GM13976 (cell line): Measurements from ENCODE around the gene RAE1.
A peak's percentile ranks its signal among the peaks of the same experiment; 100 is the strongest.
"Not testable (repeated sequence)": the region's sequence is repeated elsewhere in the genome, so short reads cannot be mapped to it uniquely, and the experiment has no call there.

Experiments
- DNase-seq: peaks from one replicate; pipeline ENCODE4 v3.0.0; 2012; ENCODE audit warnings: low spot score
- in situ Hi-C: fragments of 300-500 bp; cut with MboI; formaldehyde crosslinking; loops from one replicate; pipeline ENCODE4 v1.12.0; 2022; ENCODE audit warnings: low sequenced_read_pairs, mixed read lengths, inconsistent platforms; ENCODE audit not compliant: unreplicated experiment
- TF ChIP-seq, protein P1 (sequence below): IDR thresholded peaks from 2 replicates; pipeline ENCODE4 v1.5.1; 2012; ENCODE audit warnings: borderline replicate concordance, mild to moderate bottlenecking; ENCODE audit not compliant: insufficient read depth; ENCODE audit errors: extremely low read depth, missing control alignments, control extremely low read depth

RAE1 gene

DNA sequence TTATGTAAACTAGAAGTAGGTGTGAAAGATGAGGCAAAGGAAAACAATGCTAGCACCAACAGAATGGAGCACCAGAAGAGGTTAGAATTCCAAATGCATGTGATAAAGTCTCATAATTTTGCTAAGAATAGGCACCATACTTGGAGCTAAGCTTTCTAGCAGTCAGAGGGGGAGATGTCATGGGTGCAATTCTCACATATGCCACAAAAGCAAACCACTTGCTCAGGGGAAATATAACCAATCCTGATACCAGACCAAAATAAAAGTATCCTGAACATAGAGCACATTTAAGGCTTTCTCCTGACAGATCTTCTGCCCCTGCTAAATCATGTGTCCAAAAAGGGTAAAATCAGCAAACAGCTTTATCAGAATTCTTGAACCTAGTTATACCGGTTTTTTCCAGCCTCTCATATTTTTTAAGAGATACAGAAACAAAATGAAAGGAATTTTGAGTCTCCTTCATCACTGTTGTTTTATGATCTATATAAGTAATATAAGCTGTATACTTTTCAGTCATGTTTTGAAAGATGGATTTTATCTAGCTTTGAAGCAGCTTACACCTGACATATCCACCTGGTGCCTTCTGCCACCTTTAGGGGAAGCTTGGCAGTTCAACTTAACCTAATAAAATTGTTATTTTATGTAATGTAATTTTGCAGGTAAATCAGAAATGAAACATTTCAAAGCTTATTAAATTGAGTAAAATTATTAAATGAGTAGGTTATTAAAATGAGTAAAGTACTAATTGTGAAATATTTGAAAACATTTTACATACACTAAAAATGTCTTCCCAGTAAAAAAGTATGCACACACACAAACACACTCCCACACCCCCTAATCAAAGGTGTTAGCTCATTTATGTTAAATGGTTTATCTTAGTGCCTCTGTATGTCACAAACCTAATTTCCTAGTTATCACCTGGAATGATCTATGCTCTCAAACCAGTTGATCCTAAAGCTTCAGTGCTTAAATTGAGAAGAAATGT is 18.7 kb upstream of the RAE1 start:
- in situ Hi-C loops = no loop called here
- DNase-seq = no peak
- TF ChIP-seq, protein P1, sequence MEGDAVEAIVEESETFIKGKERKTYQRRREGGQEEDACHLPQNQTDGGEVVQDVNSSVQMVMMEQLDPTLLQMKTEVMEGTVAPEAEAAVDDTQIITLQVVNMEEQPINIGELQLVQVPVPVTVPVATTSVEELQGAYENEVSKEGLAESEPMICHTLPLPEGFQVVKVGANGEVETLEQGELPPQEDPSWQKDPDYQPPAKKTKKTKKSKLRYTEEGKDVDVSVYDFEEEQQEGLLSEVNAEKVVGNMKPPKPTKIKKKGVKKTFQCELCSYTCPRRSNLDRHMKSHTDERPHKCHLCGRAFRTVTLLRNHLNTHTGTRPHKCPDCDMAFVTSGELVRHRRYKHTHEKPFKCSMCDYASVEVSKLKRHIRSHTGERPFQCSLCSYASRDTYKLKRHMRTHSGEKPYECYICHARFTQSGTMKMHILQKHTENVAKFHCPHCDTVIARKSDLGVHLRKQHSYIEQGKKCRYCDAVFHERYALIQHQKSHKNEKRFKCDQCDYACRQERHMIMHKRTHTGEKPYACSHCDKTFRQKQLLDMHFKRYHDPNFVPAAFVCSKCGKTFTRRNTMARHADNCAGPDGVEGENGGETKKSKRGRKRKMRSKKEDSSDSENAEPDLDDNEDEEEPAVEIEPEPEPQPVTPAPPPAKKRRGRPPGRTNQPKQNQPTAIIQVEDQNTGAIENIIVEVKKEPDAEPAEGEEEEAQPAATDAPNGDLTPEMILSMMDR = no peak

DNA sequence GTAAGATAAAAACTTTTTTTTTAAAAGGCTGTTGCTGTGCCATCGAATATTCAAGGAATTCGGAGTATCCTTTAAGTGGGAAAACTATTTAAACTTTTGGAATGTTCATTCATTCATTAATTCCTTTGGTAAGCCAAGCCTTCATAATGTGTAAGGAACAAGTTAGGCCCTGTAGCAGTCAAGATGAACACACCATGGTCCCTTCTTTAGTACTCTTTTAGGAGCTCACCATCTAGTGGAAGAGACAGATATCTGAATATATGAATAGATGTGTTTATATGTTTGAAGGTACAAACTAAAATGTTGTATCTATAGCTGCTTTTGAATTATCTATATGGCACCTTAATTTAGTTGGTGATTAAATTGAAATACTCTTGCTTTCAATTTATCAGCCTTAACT is 15.7 kb upstream of the RAE1 start:
- DNase-seq = no peak
- TF ChIP-seq, protein P1 = no peak
- in situ Hi-C loops = no loop called here

DNA sequence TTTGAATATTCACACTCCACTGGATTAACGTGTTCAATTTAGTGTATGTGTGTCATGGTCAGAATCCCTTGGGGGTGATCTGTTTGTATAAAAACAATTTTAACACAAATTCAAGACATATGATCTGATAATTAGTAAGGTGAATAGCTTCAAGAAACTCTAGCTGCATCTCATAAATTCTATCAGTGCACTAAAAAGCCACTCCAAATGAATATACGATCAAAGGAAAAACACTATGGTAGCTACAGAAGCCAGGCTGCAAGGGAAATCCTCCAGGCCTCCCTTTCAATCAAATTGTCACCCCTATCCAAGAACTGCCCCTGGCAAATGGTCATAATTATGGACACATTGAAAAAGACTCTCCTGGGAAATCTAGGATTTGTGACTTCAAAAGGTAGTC is 9.4 kb upstream of the RAE1 start:
- DNase-seq = no peak
- in situ Hi-C loops = no loop called here
- TF ChIP-seq, protein P1 = no peak

DNA sequence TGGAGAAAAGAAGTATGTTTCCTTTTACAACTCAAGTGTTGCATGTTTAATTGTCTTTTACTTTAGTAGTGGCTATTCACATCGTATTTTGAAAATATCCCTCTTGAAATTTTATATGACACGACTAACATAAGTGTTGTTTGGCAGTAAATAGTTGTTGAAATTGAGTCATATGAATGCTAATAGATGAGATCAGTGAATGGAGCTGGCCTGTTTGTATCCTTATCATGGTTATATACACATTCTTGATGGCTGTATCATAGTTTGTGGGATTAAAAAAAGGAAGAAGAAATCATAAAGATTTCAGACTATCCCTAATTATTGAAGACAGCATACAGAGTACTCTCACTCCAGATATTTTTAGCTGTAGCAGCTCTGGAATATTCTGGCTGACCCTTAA is 8.2 kb upstream of the RAE1 start:
- no peak for DNase-seq
- TF ChIP-seq, protein P1 = no peak
- in situ Hi-C loops = no loop called here

DNA sequence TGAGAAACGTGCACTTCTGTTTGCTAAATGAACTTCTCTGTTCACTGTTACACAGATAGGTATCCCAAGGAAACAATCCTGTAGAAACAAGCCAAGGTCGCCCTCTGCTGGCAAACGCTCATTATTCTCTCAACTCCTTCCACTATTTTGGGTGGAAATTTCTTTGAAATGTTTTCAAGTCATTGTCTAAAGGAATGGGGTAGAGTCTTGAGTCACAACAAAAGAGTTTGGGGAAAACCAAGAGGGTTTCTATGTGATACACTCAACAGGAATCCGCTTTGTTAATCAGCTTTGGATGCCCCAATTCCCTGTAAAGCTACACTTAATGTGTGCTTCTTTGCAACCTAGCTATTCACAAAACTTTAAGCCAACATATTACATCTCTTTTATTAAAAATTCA is 4.6 kb upstream of the RAE1 start:
- TF ChIP-seq, protein P1 = peak; percentile 67
- peak; percentile 51 for DNase-seq
- in situ Hi-C loops = no loop called here

DNA sequence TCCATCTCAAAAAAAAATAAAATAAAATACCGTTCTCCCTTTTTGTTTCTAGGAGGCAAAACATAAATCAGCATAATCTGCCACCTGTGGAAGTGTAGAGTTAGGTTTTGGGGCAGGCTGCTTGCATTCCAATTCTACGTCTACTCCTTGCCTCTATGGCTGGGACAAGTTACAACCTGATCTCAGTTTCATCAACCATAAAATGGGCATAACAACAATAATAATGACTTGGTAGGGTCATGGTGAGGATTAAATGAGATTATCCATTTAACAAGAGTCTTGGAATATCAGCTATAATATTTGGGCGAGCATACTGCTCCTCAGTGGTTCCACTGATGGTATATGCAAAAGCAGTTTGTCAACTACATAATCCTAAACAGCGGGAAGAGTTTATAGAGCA is 3.7 kb upstream of the RAE1 start:
- TF ChIP-seq, protein P1 = no peak
- DNase-seq = no peak
- in situ Hi-C loops = no loop called here

DNA sequence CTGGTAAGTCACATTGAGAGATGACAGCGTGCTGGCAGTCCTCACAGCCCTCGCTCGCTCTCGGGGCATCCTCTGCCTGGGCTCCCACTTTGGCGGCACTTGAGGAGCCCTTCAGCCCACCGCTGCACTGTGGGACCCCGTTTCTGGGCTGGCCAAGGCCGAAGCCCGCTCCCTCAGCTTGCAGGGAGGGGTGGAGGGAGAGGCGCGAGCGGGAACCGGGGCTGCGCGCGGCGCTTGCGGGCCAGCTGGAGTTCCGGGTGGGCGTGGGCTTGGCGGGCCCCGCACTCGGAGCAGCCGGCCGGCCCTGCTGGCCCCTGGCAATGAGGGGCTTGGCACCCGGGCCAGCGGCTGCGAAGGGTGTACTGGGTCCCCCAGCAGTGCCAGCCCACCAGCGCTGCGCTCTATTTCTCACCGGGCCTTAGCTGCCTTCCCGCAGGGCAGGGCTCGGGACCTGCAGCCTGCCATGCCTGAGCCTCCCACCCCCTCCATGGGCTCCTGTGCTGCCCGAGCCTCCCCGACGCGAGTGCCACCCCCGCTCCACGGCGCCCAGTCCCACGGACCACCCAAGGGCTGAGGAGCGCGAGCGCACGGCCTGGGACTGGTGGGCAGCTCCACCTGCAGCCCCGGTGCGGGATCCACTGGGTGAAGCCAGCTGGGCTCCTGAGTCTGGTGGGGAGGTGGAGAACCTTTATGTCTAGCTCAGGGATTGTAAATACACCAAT is 2.7 kb upstream of the RAE1 start:
- in situ Hi-C loops, DNase-seq: not testable (repeated sequence)

DNA sequence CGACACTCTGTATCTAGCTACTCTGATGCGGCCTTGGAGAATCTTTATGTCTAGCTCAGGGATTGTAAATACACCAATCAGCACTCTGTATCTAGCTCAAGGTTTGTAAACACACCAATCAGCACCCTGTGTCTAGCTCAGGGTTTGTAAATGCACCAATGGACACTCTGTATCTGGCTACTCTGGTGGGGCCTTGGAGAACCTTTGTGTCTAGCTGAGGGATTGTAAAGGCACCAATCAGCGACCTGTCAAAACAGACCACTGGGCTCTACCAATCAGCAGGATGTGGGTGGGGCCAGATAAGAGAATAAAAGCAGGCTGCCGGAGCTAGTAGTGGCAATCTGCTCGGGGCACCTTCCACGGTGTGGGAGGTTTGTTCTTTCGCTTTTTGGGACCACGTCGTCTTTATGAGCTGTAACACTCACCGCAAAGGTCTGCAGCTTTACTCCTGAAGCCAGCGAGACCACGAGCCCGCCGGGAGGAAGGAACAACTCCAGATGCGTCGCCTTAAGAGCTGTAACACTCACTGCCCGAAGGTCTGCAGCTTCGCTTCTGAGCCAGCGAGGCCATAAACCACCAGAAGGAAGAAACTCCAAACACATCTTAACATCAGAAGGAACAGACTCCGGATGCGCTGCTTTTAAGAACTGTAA is 2.0 kb upstream of the RAE1 start:
- DNase-seq, in situ Hi-C loops: not testable (repeated sequence)
